ENCODE data around the gene MTA1. TPM values are rescaled to one million over a fixed set of nuclear protein-coding genes. Genes with fewer than 3 reads are reported as not detected.

Gene MTA1
- total RNA-seq, 1 experiment from 2014 or later: 166 TPM

GRCh38 chr14:105398726-105399465 lies 20.7 kb upstream of the MTA1 start:
- no TSS peak for BruUV-seq (replicated peaks)
- no peaks in the 10 kb centered on the region for H3K4me1 Mint-ChIP-seq (ENCODE audit: insufficient read depth, unreplicated experiment)
- ChIA-PET POLR2A (interaction anchor here (0.6 to 1.4 kb wide), 3 partner anchors 53 to 98 kb away, joined by 3 read pairs; partner anchors contain the start of gene BRF1), CTCF (interaction anchor here (0.6 to 1.5 kb wide), 4 partner anchors 32 to 134 kb away, joined by 3 to 10 read pairs (median 4); no protein-coding TSS in a partner anchor)
- peak overlapping the region; percentile 72 for H3K4me3 Mint-ChIP-seq (ENCODE audit: unreplicated experiment)
- intact Hi-C loops (cut with micrococcal nuclease): no loop called here
- no peaks in the 10 kb centered on the region for H3K27me3 Mint-ChIP-seq (ENCODE audit: insufficient read depth, unreplicated experiment)
- H3K9me3 Mint-ChIP-seq (ENCODE audit: unreplicated experiment): peaks cover 8% of the 10 kb centered on the region
- H3K36me3 Mint-ChIP-seq (ENCODE audit: insufficient read depth, unreplicated experiment): peaks cover 29% of the 10 kb centered on the region
- TF ChIP-seq CTCF (IDR thresholded peaks at IDR 0.05; ENCODE audit: unreplicated experiment): no peak
- H3K27ac Mint-ChIP-seq (ENCODE audit: low read depth, unreplicated experiment): peak overlapping the region; percentile 63
- no peak for DNase-seq (ENCODE audit: unreplicated experiment)

GRCh38 chr14:105399466-105399775 lies 20.2 kb upstream of the MTA1 start:
- BruUV-seq (replicated peaks): TSS peak; percentile 46
- CTCF ChIA-PET: interaction anchor here (1.1 to 1.5 kb wide), 2 partner anchors 82 to 90 kb away, joined by 3 to 10 read pairs; no protein-coding TSS in a partner anchor
- DNase-seq (ENCODE audit: unreplicated experiment): no peak
- Mint-ChIP-seq H3K27ac (ENCODE audit: low read depth, unreplicated experiment) (no peak overlapping the region), H3K4me3 (ENCODE audit: unreplicated experiment) (peak overlapping the region; percentile 72), H3K9me3 (ENCODE audit: unreplicated experiment) (peaks cover 8% of the 10 kb centered on the region), H3K36me3 (ENCODE audit: insufficient read depth, unreplicated experiment) (peaks cover 26% of the 10 kb centered on the region), H3K27me3 (ENCODE audit: insufficient read depth, unreplicated experiment) (no peaks in the 10 kb centered on the region), H3K4me1 (ENCODE audit: insufficient read depth, unreplicated experiment) (no peaks in the 10 kb centered on the region)
- no peak for TF ChIP-seq CTCF (IDR thresholded peaks at IDR 0.05; ENCODE audit: unreplicated experiment)
- POLR2A ChIA-PET: no interaction called here
- intact Hi-C loops (cut with micrococcal nuclease): no loop called here

- no peak for TF ChIP-seq CTCF (IDR thresholded peaks at IDR 0.05; ENCODE audit: unreplicated experiment)
- ChIA-PET POLR2A (no interaction called here), CTCF (interaction anchor here (1.5 kb wide), 1 partner anchor 89 kb away, joined by 10 read pairs; no protein-coding TSS in a partner anchor)
- no TSS peak for BruUV-seq (replicated peaks)
- DNase-seq (ENCODE audit: unreplicated experiment): no peak
- Mint-ChIP-seq H3K4me1 (ENCODE audit: insufficient read depth, unreplicated experiment) (no peaks in the 10 kb centered on the region), H3K36me3 (ENCODE audit: insufficient read depth, unreplicated experiment) (peaks cover 28% of the 10 kb centered on the region), H3K27ac (ENCODE audit: low read depth, unreplicated experiment) (no peak overlapping the region), H3K9me3 (ENCODE audit: unreplicated experiment) (peaks cover 8% of the 10 kb centered on the region), H3K27me3 (ENCODE audit: insufficient read depth, unreplicated experiment) (no peaks in the 10 kb centered on the region), H3K4me3 (ENCODE audit: unreplicated experiment) (no peak overlapping the region)
- intact Hi-C loops (cut with micrococcal nuclease): no loop called here
Observed at GRCh38 chr14:105400016-105400415, 19.6 kb upstream of the MTA1 start.

- intact Hi-C loops (cut with micrococcal nuclease): no loop called here
- no peaks in the 10 kb centered on the region for H3K4me1 Mint-ChIP-seq (ENCODE audit: insufficient read depth, unreplicated experiment)
- POLR2A ChIA-PET: no interaction called here
- no peak overlapping the region for H3K27ac Mint-ChIP-seq (ENCODE audit: low read depth, unreplicated experiment)
- CTCF ChIA-PET: interaction anchor here (0.9 kb wide), 1 partner anchor 131 kb away, joined by 3 read pairs; no protein-coding TSS in a partner anchor
- no peak for DNase-seq (ENCODE audit: unreplicated experiment)
- H3K36me3 Mint-ChIP-seq (ENCODE audit: insufficient read depth, unreplicated experiment): peaks cover 37% of the 10 kb centered on the region
- no TSS peak for BruUV-seq (replicated peaks)
- no peak overlapping the region for H3K4me3 Mint-ChIP-seq (ENCODE audit: unreplicated experiment)
- TF ChIP-seq CTCF (IDR thresholded peaks at IDR 0.05; ENCODE audit: unreplicated experiment): no peak
- H3K9me3 Mint-ChIP-seq (ENCODE audit: unreplicated experiment): peaks cover 8% of the 10 kb centered on the region
- no peaks in the 10 kb centered on the region for H3K27me3 Mint-ChIP-seq (ENCODE audit: insufficient read depth, unreplicated experiment)
Observed at GRCh38 chr14:105401699-105402098, 17.9 kb upstream of the MTA1 start.

Data from MCF 10A (cell line).